ENCODE data around the gene HAUS3. TPM values are rescaled to one million over a fixed set of nuclear protein-coding genes. Genes with fewer than 3 reads are reported as not detected.

The HAUS3 gene
- total RNA-seq, 1 experiment from 2014 or later: 9.5 TPM

- POLR2A ChIA-PET (ENCODE audit: unreplicated experiment): no interaction called here
- Histone ChIP-seq H3K4me1 (ENCODE audit: insufficient read depth, low read length) (no peaks in the 10 kb centered on the region), H4K20me1 (ENCODE audit: low read length) (no peaks in the 10 kb centered on the region), H3K4me2 (ENCODE audit: low read length) (no peak overlapping the region), H3K27ac (ENCODE audit: low read length) (no peak overlapping the region), H3K4me3 (ENCODE audit: low read length) (no peak overlapping the region), H2AFZ (ENCODE audit: low read length) (no peak overlapping the region), H3K9me3 (ENCODE audit: low read length) (no peaks in the 10 kb centered on the region), H3K27me3 (ENCODE audit: low read length) (no peaks in the 10 kb centered on the region), H3F3A (ENCODE audit: low read length, unreplicated experiment) (no peaks in the 10 kb centered on the region), H3K9ac (ENCODE audit: low read length) (no peak overlapping the region), H3K9me2 (replicated peaks; ENCODE audit: low read length) (no peaks in the 10 kb centered on the region), H3K79me2 (ENCODE audit: low read length) (no peaks in the 10 kb centered on the region), H3K36me3 (ENCODE audit: low read depth, low read length) (no peaks in the 10 kb centered on the region)
- no TSS peak for BruUV-seq (replicated peaks)
- ATAC-seq (no peak), DNase-seq (no peak)
- intact Hi-C loops (cut with micrococcal nuclease): no loop called here
- TF ChIP-seq EZH2 (IDR thresholded peaks at IDR 0.05; ENCODE audit: low read length, unreplicated experiment): no peak
- TF ChIP-seq EZH2phosphoT487 (IDR thresholded peaks at IDR 0.05; ENCODE audit: borderline replicate concordance, low read length): no peak
- TF ChIP-seq CTCF (conservative IDR thresholded peaks at IDR 0.05; ENCODE audit: low read depth, low read length): no peak
- CTCF ChIA-PET: no interaction called here
Observed at GRCh38 chr4:2270341-2271165, 28.6 kb upstream of the HAUS3 start.

GRCh38 chr4:2269618-2270163 lies 27.8 kb upstream of the HAUS3 start:
- Histone ChIP-seq H3K27me3 (ENCODE audit: low read length) (no peaks in the 10 kb centered on the region), H3K4me1 (ENCODE audit: insufficient read depth, low read length) (no peaks in the 10 kb centered on the region), H3K27ac (ENCODE audit: low read length) (no peak overlapping the region), H4K20me1 (ENCODE audit: low read length) (no peaks in the 10 kb centered on the region), H3F3A (ENCODE audit: low read length, unreplicated experiment) (no peaks in the 10 kb centered on the region), H3K79me2 (ENCODE audit: low read length) (no peaks in the 10 kb centered on the region), H3K36me3 (ENCODE audit: low read depth, low read length) (no peaks in the 10 kb centered on the region), H3K4me3 (ENCODE audit: low read length) (no peak overlapping the region), H2AFZ (ENCODE audit: low read length) (no peak overlapping the region), H3K9me2 (replicated peaks; ENCODE audit: low read length) (no peaks in the 10 kb centered on the region), H3K4me2 (ENCODE audit: low read length) (no peak overlapping the region), H3K9ac (ENCODE audit: low read length) (no peak overlapping the region), H3K9me3 (ENCODE audit: low read length) (no peaks in the 10 kb centered on the region)
- ATAC-seq (no peak), DNase-seq (no peak)
- no TSS peak for BruUV-seq (replicated peaks)
- POLR2A ChIA-PET (ENCODE audit: unreplicated experiment): no interaction called here
- TF ChIP-seq CTCF (conservative IDR thresholded peaks at IDR 0.05; ENCODE audit: low read depth, low read length): no peak
- TF ChIP-seq EZH2 (IDR thresholded peaks at IDR 0.05; ENCODE audit: low read length, unreplicated experiment): no peak
- no peak for TF ChIP-seq EZH2phosphoT487 (IDR thresholded peaks at IDR 0.05; ENCODE audit: borderline replicate concordance, low read length)
- intact Hi-C loops (cut with micrococcal nuclease): no loop called here
- CTCF ChIA-PET: no interaction called here

GRCh38 chr4:2269206-2269531 lies 27.2 kb upstream of the HAUS3 start:
- no peak overlapping the region for H2AFZ ChIP-seq (ENCODE audit: low read length)
- H3K9me3 ChIP-seq (ENCODE audit: low read length): no peaks in the 10 kb centered on the region
- CTCF ChIA-PET: no interaction called here
- H3K4me2 ChIP-seq (ENCODE audit: low read length): no peak overlapping the region
- H3K27me3 ChIP-seq (ENCODE audit: low read length): no peaks in the 10 kb centered on the region
- H3K9ac ChIP-seq (ENCODE audit: low read length): no peak overlapping the region
- H4K20me1 ChIP-seq (ENCODE audit: low read length): no peaks in the 10 kb centered on the region
- H3F3A ChIP-seq (ENCODE audit: low read length, unreplicated experiment): no peaks in the 10 kb centered on the region
- no peak for DNase-seq
- no peaks in the 10 kb centered on the region for H3K36me3 ChIP-seq (ENCODE audit: low read depth, low read length)
- no peak overlapping the region for H3K27ac ChIP-seq (ENCODE audit: low read length)
- no TSS peak for BruUV-seq (replicated peaks)
- POLR2A ChIA-PET (ENCODE audit: unreplicated experiment): no interaction called here
- H3K9me2 ChIP-seq (replicated peaks; ENCODE audit: low read length): no peaks in the 10 kb centered on the region
- H3K4me1 ChIP-seq (ENCODE audit: insufficient read depth, low read length): no peaks in the 10 kb centered on the region
- no peak for ATAC-seq
- TF ChIP-seq CTCF (conservative IDR thresholded peaks at IDR 0.05; ENCODE audit: low read depth, low read length) (no peak), EZH2 (IDR thresholded peaks at IDR 0.05; ENCODE audit: low read length, unreplicated experiment) (no peak), EZH2phosphoT487 (IDR thresholded peaks at IDR 0.05; ENCODE audit: borderline replicate concordance, low read length) (no peak)
- no peaks in the 10 kb centered on the region for H3K79me2 ChIP-seq (ENCODE audit: low read length)
- intact Hi-C loops (cut with micrococcal nuclease): no loop called here
- no peak overlapping the region for H3K4me3 ChIP-seq (ENCODE audit: low read length)
